ENCODE measurements around the gene WWOX. TPM values are rescaled to one million over a fixed set of nuclear protein-coding genes. Genes with fewer than 3 reads are reported as not detected.

Gene WWOX
- total and polyA plus RNA-seq, 2 of the 13 experiments (the other 11 are each of a cell fraction or from before 2014, with no cell fraction given) = 9.1 to 37.4 TPM

- peak; percentile 90 for TF ChIP-seq AHDC1 (CRISPR knock-in tag; IDR thresholded peaks at IDR 0.05; ENCODE audit: borderline replicate concordance)
- peak; percentile 82 for TF ChIP-seq ZNF12 (CRISPR knock-in tag; IDR thresholded peaks at IDR 0.05)
- TF ChIP-seq KDM2A (CRISPR knock-in tag; IDR thresholded peaks at IDR 0.05; ENCODE audit: borderline replicate concordance, low read depth) = peak; percentile 95
- no peak for TF ChIP-seq ZNF773 (CRISPR knock-in tag; IDR thresholded peaks at IDR 0.05; ENCODE audit: borderline replicate concordance)
- no peak; the same call in 1 of the 2 replicates for TF ChIP-seq HNF4G (IDR thresholded peaks at IDR 0.05; ENCODE audit: borderline replicate concordance, low read depth, low read length)
- TF ChIP-seq HNF4G (CRISPR knock-in tag; IDR thresholded peaks at IDR 0.05; ENCODE audit: borderline replicate concordance, low read depth) = no peak; the same call in 1 of the 2 replicates
- 0 out of 2 replicates have a peak, but pooled peaks have one; percentile 47 for TF ChIP-seq NFAT5 (CRISPR knock-in tag; IDR thresholded peaks at IDR 0.05)
- TF ChIP-seq EEA1 (CRISPR knock-in tag; IDR thresholded peaks at IDR 0.05; ENCODE audit: borderline replicate concordance) = no peak
- TF ChIP-seq CBX2 (IDR thresholded peaks at IDR 0.05; ENCODE audit: low read depth, low read length) = no peak
- TF ChIP-seq CBX2 (CRISPR knock-in tag; IDR thresholded peaks at IDR 0.05; ENCODE audit: low read depth) = no peak
- peak; percentile 43; the same call in 1 of the 2 replicates for TF ChIP-seq TAF1 (CRISPR knock-in tag; IDR thresholded peaks at IDR 0.05)
- peak; percentile 85; the same call in 1 of the 2 replicates for TF ChIP-seq SMAD9 (CRISPR knock-in tag; IDR thresholded peaks at IDR 0.05)
- TF ChIP-seq MEF2D (CRISPR knock-in tag; IDR thresholded peaks at IDR 0.05) = peak; percentile 75
- TF ChIP-seq HNRNPL (IDR thresholded peaks at IDR 0.05; ENCODE audit: low read depth, low read length) = no peak
- no peak for TF ChIP-seq IRX3 (CRISPR knock-in tag; IDR thresholded peaks at IDR 0.05; ENCODE audit: borderline replicate concordance, low read depth)
- TF ChIP-seq ZNF7 (CRISPR knock-in tag; IDR thresholded peaks at IDR 0.05) = no peak
- no peak for TF ChIP-seq EED (CRISPR knock-in tag; IDR thresholded peaks at IDR 0.05)
- TF ChIP-seq ZNF781 (CRISPR knock-in tag; IDR thresholded peaks at IDR 0.05; ENCODE audit: borderline replicate concordance, not compliant biosample characterization) = peak; percentile 88
- no peak for TF ChIP-seq ZNF780A (CRISPR knock-in tag; IDR thresholded peaks at IDR 0.05)
These were observed 385.9 kb downstream of the WWOX start (continued) for GRCh38 chr16:78485188-78485916.
